Measurements from ENCODE around the gene ARID3B.

The ARID3B gene

DNA sequence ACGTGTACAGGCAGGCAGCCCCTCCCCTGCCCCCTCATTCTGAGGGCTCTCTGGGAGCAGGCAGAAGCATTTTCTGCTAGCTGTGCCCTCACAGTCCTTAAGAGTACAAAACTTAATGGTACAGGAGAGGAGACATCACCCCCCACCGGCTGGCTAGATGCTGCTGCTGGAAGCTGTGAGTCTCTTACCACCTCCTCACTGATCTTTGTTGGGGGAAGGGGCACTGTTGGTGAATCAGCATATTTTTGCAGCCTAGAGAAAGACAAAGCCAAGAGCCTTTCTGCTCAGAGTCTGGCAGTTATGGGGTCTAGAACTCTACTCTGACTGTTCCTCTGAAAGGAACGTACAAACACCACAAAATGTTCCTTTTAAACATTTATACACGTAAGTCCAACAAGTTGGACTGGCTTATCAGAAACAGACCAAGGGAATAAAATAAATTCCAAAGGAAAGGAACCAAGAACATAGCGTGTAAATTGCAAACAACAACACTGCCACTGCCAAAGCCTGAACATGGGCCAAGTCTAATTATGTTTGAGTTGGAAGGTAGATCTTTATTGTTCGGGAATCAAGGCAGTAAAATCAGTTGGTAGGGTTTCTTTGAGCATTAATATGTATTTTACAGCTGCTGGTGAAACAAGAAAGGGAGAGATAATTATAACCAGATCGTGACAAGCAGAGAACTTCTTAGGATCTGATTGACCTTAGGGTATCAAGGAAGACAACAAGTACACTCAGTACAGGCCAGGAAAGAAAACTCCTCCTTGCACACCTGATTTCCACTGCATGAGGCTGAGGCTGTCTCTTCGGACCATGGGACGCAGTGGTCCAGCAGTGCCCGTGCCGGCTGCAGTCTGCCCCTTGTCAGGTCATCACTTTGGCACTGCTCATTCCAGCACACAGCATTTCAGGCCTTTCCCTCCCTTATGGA lies 102.0 kb downstream of the ARID3B start:
- no peak for DNase-seq (ENCODE audit: low spot score)

DNA sequence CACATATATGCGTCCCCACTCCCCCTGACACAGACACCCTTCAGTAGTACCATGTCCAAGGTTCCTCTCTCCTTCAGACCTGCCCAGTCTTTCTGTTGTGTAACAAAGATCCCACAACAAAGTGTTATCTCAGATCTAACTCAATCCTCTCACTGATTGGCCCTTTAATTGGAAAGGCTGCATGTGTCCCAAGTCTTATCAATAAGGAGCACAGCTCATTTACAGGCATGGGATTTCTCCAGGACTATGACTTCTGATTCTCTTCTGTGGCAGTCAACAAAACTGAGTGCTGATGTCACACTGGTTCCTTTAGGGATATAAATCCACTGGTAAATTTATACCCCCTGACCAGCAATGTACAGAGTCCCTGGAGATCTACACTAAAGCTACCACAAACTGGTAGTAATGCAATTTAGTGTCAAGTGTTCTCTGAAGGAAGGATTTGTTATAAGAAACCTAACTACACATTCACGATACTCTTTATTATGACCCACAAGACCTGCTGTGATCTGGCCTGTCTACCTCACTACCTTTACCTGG lies 102.7 kb downstream of the ARID3B start:
- no peak for DNase-seq (ENCODE audit: low spot score)

- DNase-seq (ENCODE audit: low spot score) = no peak
Observed at GRCh38 chr15:74646480-74646879, 105.5 kb downstream of the ARID3B start.
